ENCODE results near the gene CLUH.

CLUH gene

GRCh38 chr17:2731807-2732206, 20.2 kb upstream of the CLUH start:
- Histone ChIP-seq H3K9me3 (ENCODE audit: control insufficient read depth, insufficient read depth, low read depth, low read length) (no peaks in the 10 kb centered on the region), H3K4me1 (ENCODE audit: control insufficient read depth, insufficient read depth, low read length) (no peaks in the 10 kb centered on the region), H3K4me3 (ENCODE audit: low read depth, low read length) (no peak overlapping the region), H3K36me3 (ENCODE audit: control insufficient read depth in 2 of 2, insufficient read depth in 1 of 2, low read length in 2 of 2) (no peaks in the 10 kb centered on the region), H3K27ac (ENCODE audit: extremely low read depth, low read depth, low read length) (no peak overlapping the region)
- ChIA-PET POLR2A (no interaction called here), CTCF (interaction anchor here (0.6 kb wide), 1 partner anchor 54 kb away, joined by 3 read pairs; no protein-coding TSS in a partner anchor)
- 0 out of 2 replicates have a peak, but pooled peaks have one; percentile 37 for TF ChIP-seq ZNF768 (tag by site-specific recombination; IDR thresholded peaks at IDR 0.05)
- TF ChIP-seq PRDM1 (tag by site-specific recombination; IDR thresholded peaks at IDR 0.05), result no peak
- TF ChIP-seq GLI4 (tag by site-specific recombination; IDR thresholded peaks at IDR 0.05), result no peak
- no peak for TF ChIP-seq ZNF624 (tag by site-specific recombination; IDR thresholded peaks at IDR 0.05)
- TF ChIP-seq ZEB2 (tag by site-specific recombination; IDR thresholded peaks at IDR 0.05), result no peak
- no peak for TF ChIP-seq ZNF366 (tag by site-specific recombination; conservative IDR thresholded peaks at IDR 0.05)
- no peak for TF ChIP-seq BCL11B (tag by site-specific recombination; IDR thresholded peaks at IDR 0.05; ENCODE audit: low read depth)
- no peak for TF ChIP-seq ZNF19 (tag by site-specific recombination; IDR thresholded peaks at IDR 0.05; ENCODE audit: low read depth)

DNA sequence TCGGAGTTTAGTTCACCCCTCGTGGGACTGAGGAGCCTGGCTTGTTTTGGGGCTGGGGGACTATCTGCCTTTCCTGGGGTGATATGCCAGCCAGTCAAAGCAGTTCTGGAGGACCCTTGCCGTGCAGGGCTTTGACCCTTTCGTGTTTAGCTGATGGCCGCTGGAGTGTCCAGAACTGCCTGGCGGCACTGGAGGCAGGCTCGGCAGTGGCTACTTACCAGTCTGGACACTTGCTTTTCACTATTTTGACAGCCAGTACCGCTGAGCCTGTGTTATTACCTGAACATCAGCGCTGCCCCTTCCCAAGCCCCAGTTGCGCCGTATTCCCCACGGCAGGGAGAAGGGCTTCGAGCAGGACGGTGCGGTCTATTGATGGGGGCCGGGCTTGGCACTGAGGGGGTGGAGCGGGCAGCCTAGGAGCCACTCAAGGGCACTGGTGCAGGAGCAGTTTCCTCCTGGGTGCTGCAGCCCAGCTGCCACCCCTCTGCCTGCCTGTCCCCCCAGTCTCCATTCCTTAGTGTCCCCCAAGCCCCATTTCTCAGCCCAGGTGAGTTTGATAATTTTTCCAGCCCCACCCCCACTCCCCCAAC, 19.3 kb upstream of the CLUH start:
- no peaks in the 10 kb centered on the region for H3K36me3 ChIP-seq (ENCODE audit: control insufficient read depth in 2 of 2, insufficient read depth in 1 of 2, low read length in 2 of 2)
- H3K9me3 ChIP-seq (ENCODE audit: control insufficient read depth, insufficient read depth, low read depth, low read length), result no peaks in the 10 kb centered on the region
- no peaks in the 10 kb centered on the region for H3K4me1 ChIP-seq (ENCODE audit: control insufficient read depth, insufficient read depth, low read length)
- ChIA-PET CTCF (interaction anchor here (0.6 to 0.8 kb wide), 2 partner anchors 219 to 315 kb away, joined by 3 read pairs; partner anchors contain the start of gene METTL16), POLR2A (no interaction called here)
- no peak overlapping the region for H3K4me3 ChIP-seq (ENCODE audit: low read depth, low read length)
- H3K27ac ChIP-seq (ENCODE audit: extremely low read depth, low read depth, low read length), result no peak overlapping the region
- TF ChIP-seq ZNF544 (tag by site-specific recombination; IDR thresholded peaks at IDR 0.05), result no peak
- TF ChIP-seq, protein P1, sequence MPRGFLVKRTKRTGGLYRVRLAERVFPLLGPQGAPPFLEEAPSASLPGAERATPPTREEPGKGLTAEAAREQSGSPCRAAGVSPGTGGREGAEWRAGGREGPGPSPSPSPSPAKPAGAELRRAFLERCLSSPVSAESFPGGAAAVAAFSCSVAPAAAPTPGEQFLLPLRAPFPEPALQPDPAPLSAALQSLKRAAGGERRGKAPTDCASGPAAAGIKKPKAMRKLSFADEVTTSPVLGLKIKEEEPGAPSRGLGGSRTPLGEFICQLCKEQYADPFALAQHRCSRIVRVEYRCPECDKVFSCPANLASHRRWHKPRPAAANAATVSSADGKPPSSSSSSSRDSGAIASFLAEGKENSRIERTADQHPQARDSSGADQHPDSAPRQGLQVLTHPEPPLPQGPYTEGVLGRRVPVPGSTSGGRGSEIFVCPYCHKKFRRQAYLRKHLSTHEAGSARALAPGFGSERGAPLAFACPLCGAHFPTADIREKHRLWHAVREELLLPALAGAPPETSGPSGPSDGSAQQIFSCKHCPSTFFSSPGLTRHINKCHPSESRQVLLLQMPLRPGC (tag by site-specific recombination; IDR thresholded peaks at IDR 0.05), result no peak
- no peak for TF ChIP-seq ZNF433 (tag by site-specific recombination; IDR thresholded peaks at IDR 0.05; ENCODE audit: low read depth)
- no peak for TF ChIP-seq ZNF585B (tag by site-specific recombination; IDR thresholded peaks at IDR 0.05)
- TF ChIP-seq ZNF629 (tag by site-specific recombination; IDR thresholded peaks at IDR 0.05), result no peak
- no peak for TF ChIP-seq ZBTB10 (tag by site-specific recombination; IDR thresholded peaks at IDR 0.05)
- no peak for TF ChIP-seq PRDM10 (tag by site-specific recombination; IDR thresholded peaks at IDR 0.05)
- TF ChIP-seq, protein P2, sequence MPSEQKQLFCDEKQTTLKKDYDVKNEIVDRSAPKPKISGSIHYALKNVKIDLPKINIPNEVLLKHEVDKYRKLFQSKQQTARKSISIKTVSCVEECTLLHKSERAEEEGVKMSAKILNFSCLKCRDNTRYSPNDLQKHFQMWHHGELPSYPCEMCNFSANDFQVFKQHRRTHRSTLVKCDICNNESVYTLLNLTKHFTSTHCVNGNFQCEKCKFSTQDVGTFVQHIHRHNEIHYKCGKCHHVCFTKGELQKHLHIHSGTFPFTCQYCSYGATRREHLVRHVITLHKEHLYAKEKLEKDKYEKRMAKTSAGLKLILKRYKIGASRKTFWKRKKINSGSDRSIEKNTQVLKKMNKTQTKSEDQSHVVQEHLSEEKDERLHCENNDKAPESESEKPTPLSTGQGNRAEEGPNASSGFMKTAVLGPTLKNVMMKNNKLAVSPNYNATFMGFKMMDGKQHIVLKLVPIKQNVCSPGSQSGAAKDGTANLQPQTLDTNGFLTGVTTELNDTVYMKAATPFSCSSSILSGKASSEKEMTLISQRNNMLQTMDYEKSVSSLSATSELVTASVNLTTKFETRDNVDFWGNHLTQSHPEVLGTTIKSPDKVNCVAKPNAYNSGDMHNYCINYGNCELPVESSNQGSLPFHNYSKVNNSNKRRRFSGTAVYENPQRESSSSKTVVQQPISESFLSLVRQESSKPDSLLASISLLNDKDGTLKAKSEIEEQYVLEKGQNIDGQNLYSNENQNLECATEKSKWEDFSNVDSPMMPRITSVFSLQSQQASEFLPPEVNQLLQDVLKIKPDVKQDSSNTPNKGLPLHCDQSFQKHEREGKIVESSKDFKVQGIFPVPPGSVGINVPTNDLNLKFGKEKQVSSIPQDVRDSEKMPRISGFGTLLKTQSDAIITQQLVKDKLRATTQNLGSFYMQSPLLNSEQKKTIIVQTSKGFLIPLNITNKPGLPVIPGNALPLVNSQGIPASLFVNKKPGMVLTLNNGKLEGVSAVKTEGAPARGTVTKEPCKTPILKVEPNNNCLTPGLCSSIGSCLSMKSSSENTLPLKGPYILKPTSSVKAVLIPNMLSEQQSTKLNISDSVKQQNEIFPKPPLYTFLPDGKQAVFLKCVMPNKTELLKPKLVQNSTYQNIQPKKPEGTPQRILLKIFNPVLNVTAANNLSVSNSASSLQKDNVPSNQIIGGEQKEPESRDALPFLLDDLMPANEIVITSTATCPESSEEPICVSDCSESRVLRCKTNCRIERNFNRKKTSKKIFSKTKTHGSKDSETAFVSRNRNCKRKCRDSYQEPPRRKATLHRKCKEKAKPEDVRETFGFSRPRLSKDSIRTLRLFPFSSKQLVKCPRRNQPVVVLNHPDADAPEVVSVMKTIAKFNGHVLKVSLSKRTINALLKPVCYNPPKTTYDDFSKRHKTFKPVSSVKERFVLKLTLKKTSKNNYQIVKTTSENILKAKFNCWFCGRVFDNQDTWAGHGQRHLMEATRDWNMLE (tag by site-specific recombination; conservative IDR thresholded peaks at IDR 0.05; ENCODE audit: low read depth), result no peak
- no peak for TF ChIP-seq ZNF335 (tag by site-specific recombination; conservative IDR thresholded peaks at IDR 0.05)
- no peak for TF ChIP-seq ZNF48 (tag by site-specific recombination; IDR thresholded peaks at IDR 0.05)
- TF ChIP-seq, protein P3, sequence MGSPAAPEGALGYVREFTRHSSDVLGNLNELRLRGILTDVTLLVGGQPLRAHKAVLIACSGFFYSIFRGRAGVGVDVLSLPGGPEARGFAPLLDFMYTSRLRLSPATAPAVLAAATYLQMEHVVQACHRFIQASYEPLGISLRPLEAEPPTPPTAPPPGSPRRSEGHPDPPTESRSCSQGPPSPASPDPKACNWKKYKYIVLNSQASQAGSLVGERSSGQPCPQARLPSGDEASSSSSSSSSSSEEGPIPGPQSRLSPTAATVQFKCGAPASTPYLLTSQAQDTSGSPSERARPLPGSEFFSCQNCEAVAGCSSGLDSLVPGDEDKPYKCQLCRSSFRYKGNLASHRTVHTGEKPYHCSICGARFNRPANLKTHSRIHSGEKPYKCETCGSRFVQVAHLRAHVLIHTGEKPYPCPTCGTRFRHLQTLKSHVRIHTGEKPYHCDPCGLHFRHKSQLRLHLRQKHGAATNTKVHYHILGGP (tag by site-specific recombination; IDR thresholded peaks at IDR 0.05), result no peak
